ENCODE results near the gene ZNF283. TPM values are rescaled to one million over a fixed set of nuclear protein-coding genes. Genes with fewer than 3 reads are reported as not detected.

Gene ZNF283
- total and polyA plus RNA-seq, 2 donors from 2014 or later, result 3.3 to 12.7 TPM

GRCh38 chr19:43779820-43780219 lies 47.3 kb upstream of the ZNF283 start:
- Histone ChIP-seq H3K9me3 (ENCODE audit: control insufficient read depth in 2 of 3, insufficient read depth in 1 of 3, low read length in 3 of 3) (no peaks in the 10 kb centered on the region), H3K36me3 (ENCODE audit: control insufficient read depth in 2 of 3, insufficient read depth in 3 of 3, low read length in 3 of 3) (no peaks in the 10 kb centered on the region), H3K27me3 (ENCODE audit: control insufficient read depth, insufficient read depth, low read length) (no peaks in the 10 kb centered on the region), H3K27ac (ENCODE audit: low read depth in 2 of 2, low read length in 2 of 2) (no peak overlapping the region), H3K9ac (ENCODE audit: low read length in 3 of 3) (no peak overlapping the region), H3K4me1 (ENCODE audit: control insufficient read depth in 2 of 3, insufficient read depth in 2 of 3, low read depth in 1 of 3, low read length in 3 of 3) (no peaks in the 10 kb centered on the region), H3K4me3 (ENCODE audit: low read length in 3 of 3) (no peak overlapping the region)
- TF ChIP-seq CTCF (IDR thresholded peaks at IDR 0.05; ENCODE audit: borderline replicate concordance, extremely low read depth, insufficient read depth), result no peak
- FAIRE-seq (no peak), DNase-seq (no peak)
- intact Hi-C loops (cut with DNase I), result no loop called here

- FAIRE-seq, result no peak
- no peak for TF ChIP-seq CTCF (IDR thresholded peaks at IDR 0.05; ENCODE audit: borderline replicate concordance, extremely low read depth, insufficient read depth)
- H3K36me3 ChIP-seq (ENCODE audit: control insufficient read depth in 2 of 3, insufficient read depth in 3 of 3, low read length in 3 of 3), result no peaks in the 10 kb centered on the region
- H3K4me3 ChIP-seq (ENCODE audit: low read length in 3 of 3), result no peak within 1 kb of the TSS
- H3K27ac ChIP-seq (ENCODE audit: low read depth in 2 of 2, low read length in 2 of 2), result no peak within 1 kb of the TSS
- no peaks in the 10 kb centered on the region for H3K4me1 ChIP-seq (ENCODE audit: control insufficient read depth in 2 of 3, insufficient read depth in 2 of 3, low read depth in 1 of 3, low read length in 3 of 3)
- H3K9ac ChIP-seq (ENCODE audit: low read length in 3 of 3), result no peak within 1 kb of the TSS
- DNase-seq, result peak in 1 of 5 donors; percentile 74
- no peaks in the 10 kb centered on the region for H3K9me3 ChIP-seq (ENCODE audit: control insufficient read depth in 2 of 3, insufficient read depth in 1 of 3, low read length in 3 of 3)
- no peaks in the 10 kb centered on the region for H3K27me3 ChIP-seq (ENCODE audit: control insufficient read depth, insufficient read depth, low read length)
- intact Hi-C loops (cut with DNase I), result no loop called here
These were observed 46.2 kb upstream of the ZNF283 start, which contains the start of gene KCNN4 for GRCh38 chr19:43780706-43781525. Gene KCNN4 (minus strand): TSS chr19:43780973. CDS start chr19:43780861, 112 bp downstream.

- TF ChIP-seq CTCF (IDR thresholded peaks at IDR 0.05; ENCODE audit: borderline replicate concordance, extremely low read depth, insufficient read depth), result no peak
- no peaks in the 10 kb centered on the region for H3K36me3 ChIP-seq (ENCODE audit: control insufficient read depth in 2 of 3, insufficient read depth in 3 of 3, low read length in 3 of 3)
- H3K9ac ChIP-seq (ENCODE audit: low read length in 3 of 3), result no peak overlapping the region
- no peaks in the 10 kb centered on the region for H3K27me3 ChIP-seq (ENCODE audit: control insufficient read depth, insufficient read depth, low read length)
- intact Hi-C loops (cut with DNase I), result no loop called here
- no peak overlapping the region for H3K27ac ChIP-seq (ENCODE audit: low read depth in 2 of 2, low read length in 2 of 2)
- no peak overlapping the region for H3K4me3 ChIP-seq (ENCODE audit: low read length in 3 of 3)
- no peaks in the 10 kb centered on the region for H3K9me3 ChIP-seq (ENCODE audit: control insufficient read depth in 2 of 3, insufficient read depth in 1 of 3, low read length in 3 of 3)
- FAIRE-seq (no peak), DNase-seq (no peak)
- H3K4me1 ChIP-seq (ENCODE audit: control insufficient read depth in 2 of 3, insufficient read depth in 2 of 3, low read depth in 1 of 3, low read length in 3 of 3), result no peaks in the 10 kb centered on the region
These were observed 45.4 kb upstream of the ZNF283 start for GRCh38 chr19:43781630-43782310.
